GM19023 (cell line): ENCODE data around the gene MSH4.
"Not testable (repeated sequence)": the region's sequence is repeated elsewhere in the genome, so short reads cannot be mapped to it uniquely, and the experiment has no call there.

Source experiments
- ATAC-seq: cut with Tn5 transposase; IDR thresholded peaks from one replicate; pipeline ENCODE4 v1.9.1; 2021; ENCODE audit warnings: mild to moderate bottlenecking, moderate library complexity; ENCODE audit not compliant: unreplicated experiment

MSH4 gene

GRCh38 chr1:75932304-75932703 lies 135.6 kb downstream of the MSH4 start, which contains the start of gene ASB17:
ASB17 (minus strand) TSS chr1:75932404; CDS start chr1:75932291, 113 bp downstream.
- no peak for ATAC-seq

- no peak for ATAC-seq
Observed at GRCh38 chr1:75937034-75937433, 140.4 kb downstream of the MSH4 start.

- ATAC-seq: not testable (repeated sequence)
Observed at GRCh38 chr1:75943037-75943436, 146.4 kb downstream of the MSH4 start.

DNA sequence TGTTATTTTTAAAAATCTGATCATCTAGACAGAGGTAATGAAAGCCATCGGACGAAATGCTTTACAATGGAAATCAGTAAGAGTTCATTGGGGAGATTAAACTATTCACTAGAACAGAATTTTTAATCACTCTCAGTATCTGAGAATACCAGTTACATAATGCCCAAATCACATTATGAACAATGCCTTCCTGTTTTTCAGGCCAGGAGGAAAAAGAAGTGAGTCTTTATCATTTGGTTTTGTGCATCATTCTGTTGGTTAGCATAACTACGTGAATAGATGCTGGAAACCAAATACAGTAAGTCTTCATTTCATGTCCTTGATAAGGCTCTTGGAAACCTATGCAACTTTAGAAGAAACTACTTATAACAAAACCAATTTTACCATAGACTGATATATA lies 153.5 kb downstream of the MSH4 start:
- no peak for ATAC-seq

GRCh38 chr1:75952016-75952415 lies 155.3 kb downstream of the MSH4 start:
- ATAC-seq: no peak

DNA sequence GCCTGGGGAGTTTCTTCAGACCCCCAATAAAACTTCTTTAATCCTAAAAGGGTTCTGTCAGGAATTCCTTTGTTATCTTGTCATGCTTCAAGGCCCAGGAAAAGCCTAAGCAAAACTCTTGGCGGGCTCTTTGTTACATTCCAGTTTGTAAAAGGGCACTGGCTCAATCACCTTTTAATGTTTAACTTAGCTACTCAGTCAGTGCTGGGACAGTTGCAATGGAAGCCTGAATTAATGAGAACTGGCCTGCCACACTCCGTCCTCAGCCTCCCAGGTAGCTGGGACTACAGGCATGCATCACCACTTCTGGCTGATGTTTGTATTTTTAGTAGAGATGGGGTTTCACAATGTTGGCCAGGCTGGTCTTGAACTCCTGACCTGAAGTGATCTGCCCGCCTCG lies 156.8 kb downstream of the MSH4 start:
- no peak for ATAC-seq

DNA sequence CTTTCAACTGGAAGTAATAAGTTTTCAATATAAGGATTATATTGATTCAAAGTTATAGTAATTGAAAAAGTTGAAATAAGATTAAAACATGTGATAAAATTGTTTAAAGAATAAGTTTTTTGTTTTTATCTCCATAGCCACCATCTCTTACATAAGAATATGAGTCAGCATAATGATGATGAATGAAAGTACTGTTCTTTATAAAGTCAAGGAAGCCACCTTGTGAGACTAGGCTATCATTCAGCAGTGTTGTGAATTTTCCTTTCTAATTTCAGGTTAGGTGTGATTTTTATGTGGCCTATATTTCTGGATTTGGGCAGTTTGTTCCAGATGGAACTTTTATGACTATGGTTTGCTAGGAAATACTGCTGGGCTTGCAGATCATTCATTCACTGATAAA lies 157.9 kb downstream of the MSH4 start:
- ATAC-seq: no peak
